ENCODE measurements around the gene SPTBN4.
"Not testable (repeated sequence)": the region's sequence is repeated elsewhere in the genome, so short reads cannot be mapped to it uniquely, and the experiment has no call there.

The SPTBN4 gene

GRCh38 chr19:40533508-40533907 is 66.7 kb downstream of the SPTBN4 start:
- DNase-seq: no peak

GRCh38 chr19:40534148-40534547 is 67.3 kb downstream of the SPTBN4 start:
- DNase-seq: no peak

GRCh38 chr19:40539070-40539469 is 72.3 kb downstream of the SPTBN4 start:
- no peak for DNase-seq

GRCh38 chr19:40542202-40542859 is 75.5 kb downstream of the SPTBN4 start:
- DNase-seq: no peak

GRCh38 chr19:40543029-40543597 is 76.3 kb downstream of the SPTBN4 start:
- no peak for DNase-seq

GRCh38 chr19:40546153-40546841 is 79.5 kb downstream of the SPTBN4 start:
- not testable (repeated sequence) for DNase-seq

- not testable (repeated sequence) for DNase-seq
These were observed 80.4 kb downstream of the SPTBN4 start for GRCh38 chr19:40547190-40547589.

GRCh38 chr19:40547836-40548235 is 81.0 kb downstream of the SPTBN4 start:
- no peak for DNase-seq

GRCh38 chr19:40549007-40549708 is 82.4 kb downstream of the SPTBN4 start:
- peak; percentile 65 for DNase-seq

- no peak for DNase-seq
These were observed 84.2 kb downstream of the SPTBN4 start for GRCh38 chr19:40550951-40551350.

- DNase-seq: no peak
These were observed 86.0 kb downstream of the SPTBN4 start for GRCh38 chr19:40552848-40553247.

- DNase-seq: no peak
These were observed 87.4 kb downstream of the SPTBN4 start for GRCh38 chr19:40553885-40554857.

- DNase-seq: no peak
These were observed 89.3 kb downstream of the SPTBN4 start for GRCh38 chr19:40555978-40556689.

GRCh38 chr19:40556953-40557530 is 90.2 kb downstream of the SPTBN4 start:
- no peak for DNase-seq

- no peak for DNase-seq
These were observed 92.6 kb downstream of the SPTBN4 start for GRCh38 chr19:40559394-40559793.

GRCh38 chr19:40560092-40560507 is 93.3 kb downstream of the SPTBN4 start:
- DNase-seq: no peak

GRCh38 chr19:40561947-40562346 is 95.1 kb downstream of the SPTBN4 start:
- no peak for DNase-seq

- DNase-seq: not testable (repeated sequence)
These were observed 97.7 kb downstream of the SPTBN4 start for GRCh38 chr19:40564535-40564934.

- no peak for DNase-seq
These were observed 98.6 kb downstream of the SPTBN4 start for GRCh38 chr19:40565355-40565754.

- DNase-seq: no peak
These were observed 99.2 kb downstream of the SPTBN4 start for GRCh38 chr19:40565910-40566495.
